ENCODE data around the gene TMEM94. TPM values are rescaled to one million over a fixed set of nuclear protein-coding genes. Genes with fewer than 3 reads are reported as not detected.

The TMEM94 gene
- total and polyA plus RNA-seq, 2 of the 13 experiments (the other 11 are each of a cell fraction or from before 2014, with no cell fraction given) = 32.6 to 134 TPM

DNA sequence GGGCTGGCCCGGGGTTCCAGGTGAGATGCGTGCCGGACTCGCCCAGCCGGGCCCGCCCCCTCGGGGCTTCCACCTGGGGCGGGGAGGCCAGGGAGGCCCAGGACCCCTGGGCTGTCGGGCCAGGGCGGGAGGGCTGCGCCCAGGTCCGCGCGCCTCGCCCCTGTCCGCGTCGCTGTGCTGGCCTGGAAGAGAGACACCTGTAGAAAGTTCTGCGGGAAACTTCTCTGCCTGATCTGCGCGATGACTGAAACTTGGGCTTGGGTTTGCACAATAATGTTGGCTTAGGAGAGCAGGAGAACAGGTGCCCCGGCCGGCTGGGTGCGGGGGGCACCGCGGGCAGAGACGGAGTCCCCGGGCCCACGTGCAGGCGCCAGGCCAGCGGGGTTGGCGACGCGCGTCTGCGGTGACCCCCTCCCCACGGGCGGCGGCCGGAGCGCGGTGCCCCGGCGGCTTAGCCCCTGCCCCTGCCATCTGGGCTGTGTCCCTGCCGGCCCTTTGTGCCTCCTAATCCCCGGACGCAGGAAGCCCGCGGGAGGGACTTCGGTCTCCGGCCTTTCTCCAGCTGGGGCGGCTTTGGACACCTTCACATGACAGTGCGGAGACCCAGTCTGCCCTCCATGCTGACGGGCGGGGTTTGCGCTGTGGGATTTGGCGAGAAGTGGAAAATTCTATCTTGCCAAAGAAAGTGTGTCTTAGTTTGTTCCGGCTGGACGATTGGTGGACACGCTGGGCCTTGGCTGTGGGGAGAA is 69.5 kb downstream of the TMEM94 start (continued):
- TF ChIP-seq ZNF121 (CRISPR knock-in tag; IDR thresholded peaks at IDR 0.05) (no peak; the same call in 1 of the 2 replicates), HINFP (CRISPR knock-in tag; IDR thresholded peaks at IDR 0.05; ENCODE audit: low read depth) (no peak), ZNF879 (CRISPR knock-in tag; IDR thresholded peaks at IDR 0.05) (no peak), ZNF672 (CRISPR knock-in tag; IDR thresholded peaks at IDR 0.05) (no peak), JUN (CRISPR knock-in tag; IDR thresholded peaks at IDR 0.05) (no peak), THAP11 (CRISPR knock-in tag; IDR thresholded peaks at IDR 0.05) (no peak), FOXP1 (IDR thresholded peaks at IDR 0.05) (no peak), FOXP1 (CRISPR knock-in tag; IDR thresholded peaks at IDR 0.05) (no peak), PRDM10 (CRISPR knock-in tag; IDR thresholded peaks at IDR 0.05; ENCODE audit: low read depth) (no peak), ZNF597 (CRISPR knock-in tag; IDR thresholded peaks at IDR 0.05) (no peak), NFIC (IDR thresholded peaks at IDR 0.05; ENCODE audit: low read length) (no peak), ZKSCAN1 (IDR thresholded peaks at IDR 0.05; ENCODE audit: low read length) (no peak), ZNF546 (CRISPR knock-in tag; conservative IDR thresholded peaks at IDR 0.05) (no peak), ZNF430 (CRISPR knock-in tag; IDR thresholded peaks at IDR 0.05) (peak; percentile 23; the same call in 1 of the 2 replicates)
- TF ChIP-seq, protein P1, sequence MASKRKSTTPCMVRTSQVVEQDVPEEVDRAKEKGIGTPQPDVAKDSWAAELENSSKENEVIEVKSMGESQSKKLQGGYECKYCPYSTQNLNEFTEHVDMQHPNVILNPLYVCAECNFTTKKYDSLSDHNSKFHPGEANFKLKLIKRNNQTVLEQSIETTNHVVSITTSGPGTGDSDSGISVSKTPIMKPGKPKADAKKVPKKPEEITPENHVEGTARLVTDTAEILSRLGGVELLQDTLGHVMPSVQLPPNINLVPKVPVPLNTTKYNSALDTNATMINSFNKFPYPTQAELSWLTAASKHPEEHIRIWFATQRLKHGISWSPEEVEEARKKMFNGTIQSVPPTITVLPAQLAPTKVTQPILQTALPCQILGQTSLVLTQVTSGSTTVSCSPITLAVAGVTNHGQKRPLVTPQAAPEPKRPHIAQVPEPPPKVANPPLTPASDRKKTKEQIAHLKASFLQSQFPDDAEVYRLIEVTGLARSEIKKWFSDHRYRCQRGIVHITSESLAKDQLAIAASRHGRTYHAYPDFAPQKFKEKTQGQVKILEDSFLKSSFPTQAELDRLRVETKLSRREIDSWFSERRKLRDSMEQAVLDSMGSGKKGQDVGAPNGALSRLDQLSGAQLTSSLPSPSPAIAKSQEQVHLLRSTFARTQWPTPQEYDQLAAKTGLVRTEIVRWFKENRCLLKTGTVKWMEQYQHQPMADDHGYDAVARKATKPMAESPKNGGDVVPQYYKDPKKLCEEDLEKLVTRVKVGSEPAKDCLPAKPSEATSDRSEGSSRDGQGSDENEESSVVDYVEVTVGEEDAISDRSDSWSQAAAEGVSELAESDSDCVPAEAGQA (IDR thresholded peaks at IDR 0.05; ENCODE audit: low read depth) = no peak
- TF ChIP-seq, protein P1 (CRISPR knock-in tag; IDR thresholded peaks at IDR 0.05; ENCODE audit: borderline replicate concordance) = no peak
- TF ChIP-seq, protein P2, sequence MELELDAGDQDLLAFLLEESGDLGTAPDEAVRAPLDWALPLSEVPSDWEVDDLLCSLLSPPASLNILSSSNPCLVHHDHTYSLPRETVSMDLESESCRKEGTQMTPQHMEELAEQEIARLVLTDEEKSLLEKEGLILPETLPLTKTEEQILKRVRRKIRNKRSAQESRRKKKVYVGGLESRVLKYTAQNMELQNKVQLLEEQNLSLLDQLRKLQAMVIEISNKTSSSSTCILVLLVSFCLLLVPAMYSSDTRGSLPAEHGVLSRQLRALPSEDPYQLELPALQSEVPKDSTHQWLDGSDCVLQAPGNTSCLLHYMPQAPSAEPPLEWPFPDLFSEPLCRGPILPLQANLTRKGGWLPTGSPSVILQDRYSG (CRISPR knock-in tag; IDR thresholded peaks at IDR 0.05) = no peak

Measured in HepG2 (cell line).